ENCODE data around the gene MEFV.
"Not testable (repeated sequence)": the region's sequence is repeated elsewhere in the genome, so short reads cannot be mapped to it uniquely, and the experiment has no call there.

MEFV gene

GRCh38 chr16:3214904-3215600, 41.4 kb downstream of the MEFV start:
- no peak for DNase-seq

GRCh38 chr16:3212567-3212966, 43.9 kb downstream of the MEFV start:
- no peak for DNase-seq

- no peak for DNase-seq
Measured at GRCh38 chr16:3212006-3212405, 44.4 kb downstream of the MEFV start.

GRCh38 chr16:3207086-3207953, 49.1 kb downstream of the MEFV start:
- DNase-seq: no peak

GRCh38 chr16:3205939-3206338, 50.5 kb downstream of the MEFV start:
- DNase-seq: not testable (repeated sequence)

GRCh38 chr16:3202903-3203539, 53.4 kb downstream of the MEFV start:
- no peak for DNase-seq

GRCh38 chr16:3198334-3199072, 57.9 kb downstream of the MEFV start:
- no peak for DNase-seq

- not testable (repeated sequence) for DNase-seq
Measured at GRCh38 chr16:3197694-3198333, 58.6 kb downstream of the MEFV start.

- no peak for DNase-seq
Measured at GRCh38 chr16:3195975-3196374, 60.5 kb downstream of the MEFV start.

GRCh38 chr16:3194792-3195191, 61.6 kb downstream of the MEFV start:
- no peak for DNase-seq

GRCh38 chr16:3193221-3194212, 62.9 kb downstream of the MEFV start:
- no peak for DNase-seq

- no peak for DNase-seq
Measured at GRCh38 chr16:3192476-3193019, 63.9 kb downstream of the MEFV start.

All from SW 1271 (cell line).